ENCODE measurements around the gene SLC19A1.

DNA sequence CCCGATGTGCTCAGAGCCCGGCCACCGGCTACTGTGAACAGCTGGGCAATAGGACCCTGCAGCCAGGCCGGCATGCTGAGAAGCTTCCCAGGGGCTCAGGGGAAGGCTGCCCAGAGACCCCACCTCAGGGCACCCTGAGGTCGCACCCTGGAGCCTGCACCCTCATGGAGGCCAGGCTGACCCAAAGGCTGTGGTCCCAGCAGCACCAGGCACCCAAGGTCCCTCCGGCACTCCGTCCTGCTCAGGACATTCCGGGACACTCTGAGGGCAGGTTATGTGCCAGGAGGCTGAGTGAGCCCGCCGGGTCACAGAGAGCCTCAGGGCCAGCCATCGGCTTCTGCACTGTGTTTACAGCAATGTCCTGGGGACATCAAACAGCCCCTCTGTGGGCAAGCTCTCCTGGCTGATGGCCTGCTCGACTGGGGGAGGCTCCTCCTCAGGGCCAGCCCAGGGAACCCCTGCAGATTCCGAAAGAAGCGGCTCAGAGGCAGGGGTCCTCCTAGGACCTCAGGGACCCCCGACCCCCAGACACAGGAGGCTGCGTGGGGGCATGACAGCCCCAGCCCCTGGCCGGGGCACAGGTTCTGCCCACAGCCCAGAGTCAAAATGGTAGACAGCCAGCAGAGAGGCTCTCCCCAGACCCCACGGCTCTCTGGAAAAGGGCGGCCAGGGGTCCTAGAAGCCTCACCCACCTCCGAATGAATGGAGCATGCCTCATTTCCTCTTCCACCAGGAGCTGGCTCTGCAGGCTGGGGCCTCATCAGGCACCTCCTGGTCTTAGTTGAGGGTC is 8.2 kb downstream of the SLC19A1 start:
- TF ChIP-seq, protein P1, sequence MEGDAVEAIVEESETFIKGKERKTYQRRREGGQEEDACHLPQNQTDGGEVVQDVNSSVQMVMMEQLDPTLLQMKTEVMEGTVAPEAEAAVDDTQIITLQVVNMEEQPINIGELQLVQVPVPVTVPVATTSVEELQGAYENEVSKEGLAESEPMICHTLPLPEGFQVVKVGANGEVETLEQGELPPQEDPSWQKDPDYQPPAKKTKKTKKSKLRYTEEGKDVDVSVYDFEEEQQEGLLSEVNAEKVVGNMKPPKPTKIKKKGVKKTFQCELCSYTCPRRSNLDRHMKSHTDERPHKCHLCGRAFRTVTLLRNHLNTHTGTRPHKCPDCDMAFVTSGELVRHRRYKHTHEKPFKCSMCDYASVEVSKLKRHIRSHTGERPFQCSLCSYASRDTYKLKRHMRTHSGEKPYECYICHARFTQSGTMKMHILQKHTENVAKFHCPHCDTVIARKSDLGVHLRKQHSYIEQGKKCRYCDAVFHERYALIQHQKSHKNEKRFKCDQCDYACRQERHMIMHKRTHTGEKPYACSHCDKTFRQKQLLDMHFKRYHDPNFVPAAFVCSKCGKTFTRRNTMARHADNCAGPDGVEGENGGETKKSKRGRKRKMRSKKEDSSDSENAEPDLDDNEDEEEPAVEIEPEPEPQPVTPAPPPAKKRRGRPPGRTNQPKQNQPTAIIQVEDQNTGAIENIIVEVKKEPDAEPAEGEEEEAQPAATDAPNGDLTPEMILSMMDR (IDR thresholded peaks at IDR 0.05 in 8 of 11, conservative IDR thresholded peaks at IDR 0.05 in 3 of 11) = no peak
- no peak for TF ChIP-seq POLR2A (IDR thresholded peaks at IDR 0.05)
